Ishikawa (cell line): ENCODE data around the gene KIF1C.

Experiments
- CEBPB ChIP-seq: IDR thresholded peaks from 2 replicates; pipeline ENCODE4 v1.6.1; 2012
- CREB1 ChIP-seq: IDR thresholded peaks from 2 replicates; pipeline ENCODE4 v1.6.1; 2012; ENCODE audit warnings: low read depth
- EP300 ChIP-seq: IDR thresholded peaks from 2 replicates; pipeline ENCODE4 v1.6.1; 2012; ENCODE audit warnings: borderline replicate concordance
- MAX ChIP-seq: IDR thresholded peaks from 2 replicates; pipeline ENCODE4 v1.6.1; 2012
- NFIC ChIP-seq: IDR thresholded peaks from 2 replicates; pipeline ENCODE4 v1.6.1; 2012
- TAF1 ChIP-seq: IDR thresholded peaks from 2 replicates; pipeline ENCODE4 v1.6.1; 2012; ENCODE audit warnings: low read depth, mild to moderate bottlenecking
- TEAD4 ChIP-seq: IDR thresholded peaks from 2 replicates; pipeline ENCODE4 v1.6.1; 2012
- YY1 ChIP-seq: IDR thresholded peaks from 2 replicates; pipeline ENCODE4 v1.6.1; 2012; ENCODE audit warnings: low read depth

- TF ChIP-seq CEBPB, result no peak
- no peak for TF ChIP-seq YY1
- TF ChIP-seq TAF1, result no peak
- TF ChIP-seq EP300, result no peak
- no peak for TF ChIP-seq TEAD4
- no peak for TF ChIP-seq MAX
- no peak for TF ChIP-seq NFIC
- TF ChIP-seq CREB1, result no peak
These were observed 35.1 kb downstream of the KIF1C start for GRCh38 chr17:5032865-5033264.
